Choroid plexus epithelial cell (primary cell): ENCODE measurements around the gene SMIM32.
A peak's percentile ranks its signal among the peaks of the same experiment; 100 is the strongest.

Experiments used
- DNase-seq: peaks from one replicate; pipeline ENCODE4 v3.0.0-alpha.2; 2010; ENCODE audit warnings: low read depth
- H3K4me3 ChIP-seq: 2 replicates; pipeline ENCODE4 v1.5.1; 2011; ENCODE audit warnings: low read depth, mild to moderate bottlenecking, control low read depth, low read length, moderate library complexity
- TF ChIP-seq, protein P1 (sequence below): conservative IDR thresholded peaks from 2 replicates; pipeline ENCODE4 v1.5.1; 2011; ENCODE audit warnings: low read depth, mild to moderate bottlenecking, control low read depth, inconsistent platforms, low read length, moderate library complexity

Gene SMIM32

DNA sequence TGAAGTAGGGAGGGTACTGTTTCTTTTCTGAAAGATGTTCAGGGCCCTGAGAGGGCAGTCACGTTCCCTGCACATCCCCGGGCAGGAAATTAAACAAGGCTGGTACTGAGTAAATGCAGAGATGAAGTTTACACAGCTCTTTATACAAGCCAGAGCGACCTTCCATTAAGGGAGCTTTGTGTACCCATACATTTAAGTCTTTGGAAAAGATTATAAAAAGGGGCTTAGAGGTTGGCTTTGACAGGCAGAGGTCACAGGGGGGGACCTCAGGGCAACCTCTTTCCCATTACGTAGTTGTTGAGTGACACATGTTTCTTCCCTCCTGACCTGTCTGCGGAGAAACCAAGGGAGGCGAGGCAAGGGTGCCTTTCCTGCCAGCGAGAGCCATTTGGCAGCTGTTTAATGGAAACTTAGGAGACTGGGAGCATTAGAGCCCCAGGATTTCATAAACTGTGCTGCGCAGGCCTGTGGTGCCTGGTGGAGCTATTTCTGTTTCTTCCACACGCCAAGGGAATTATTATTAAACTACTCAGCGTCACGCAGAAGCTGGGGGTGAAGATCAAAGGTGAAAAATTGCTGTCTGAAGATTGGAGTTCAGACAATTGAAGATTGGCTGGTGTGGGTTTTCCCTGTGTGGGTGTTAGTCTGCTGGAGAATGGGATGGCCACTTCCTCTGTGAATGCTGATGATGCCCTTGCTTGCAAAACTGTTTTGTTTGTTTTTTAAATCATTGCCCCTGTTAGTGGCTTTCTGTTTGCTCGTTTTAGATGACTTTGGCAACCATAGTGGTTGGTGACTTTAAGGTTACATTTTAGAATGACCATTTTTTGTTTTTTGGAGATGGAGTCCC, 3.2 kb upstream of the SMIM32 start:
- H3K4me3 ChIP-seq = no peak overlapping the region
- TF ChIP-seq, protein P1, sequence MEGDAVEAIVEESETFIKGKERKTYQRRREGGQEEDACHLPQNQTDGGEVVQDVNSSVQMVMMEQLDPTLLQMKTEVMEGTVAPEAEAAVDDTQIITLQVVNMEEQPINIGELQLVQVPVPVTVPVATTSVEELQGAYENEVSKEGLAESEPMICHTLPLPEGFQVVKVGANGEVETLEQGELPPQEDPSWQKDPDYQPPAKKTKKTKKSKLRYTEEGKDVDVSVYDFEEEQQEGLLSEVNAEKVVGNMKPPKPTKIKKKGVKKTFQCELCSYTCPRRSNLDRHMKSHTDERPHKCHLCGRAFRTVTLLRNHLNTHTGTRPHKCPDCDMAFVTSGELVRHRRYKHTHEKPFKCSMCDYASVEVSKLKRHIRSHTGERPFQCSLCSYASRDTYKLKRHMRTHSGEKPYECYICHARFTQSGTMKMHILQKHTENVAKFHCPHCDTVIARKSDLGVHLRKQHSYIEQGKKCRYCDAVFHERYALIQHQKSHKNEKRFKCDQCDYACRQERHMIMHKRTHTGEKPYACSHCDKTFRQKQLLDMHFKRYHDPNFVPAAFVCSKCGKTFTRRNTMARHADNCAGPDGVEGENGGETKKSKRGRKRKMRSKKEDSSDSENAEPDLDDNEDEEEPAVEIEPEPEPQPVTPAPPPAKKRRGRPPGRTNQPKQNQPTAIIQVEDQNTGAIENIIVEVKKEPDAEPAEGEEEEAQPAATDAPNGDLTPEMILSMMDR = no peak
- peak; percentile 11 for DNase-seq

DNA sequence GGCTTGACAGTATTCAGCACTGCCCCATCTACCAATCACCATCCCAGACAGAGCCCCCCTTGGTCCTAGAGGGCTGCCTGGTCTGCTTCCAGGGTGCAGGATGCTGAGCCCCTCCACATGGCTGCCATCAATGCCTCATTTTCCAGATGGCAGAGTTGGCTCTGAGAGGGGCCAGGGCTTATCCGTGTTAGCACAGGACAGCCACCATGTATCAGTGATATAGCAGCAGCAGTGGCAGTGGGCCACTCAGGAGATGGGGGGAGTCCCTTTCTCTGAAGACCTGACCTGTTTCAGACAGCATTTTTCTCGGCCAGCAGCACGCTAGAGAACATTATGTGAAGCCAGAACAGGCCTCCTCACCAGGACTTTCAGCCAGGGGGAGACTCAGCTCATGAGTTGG, 1.6 kb upstream of the SMIM32 start:
- TF ChIP-seq, protein P1 = no peak
- DNase-seq = no peak
- no peak overlapping the region for H3K4me3 ChIP-seq

DNA sequence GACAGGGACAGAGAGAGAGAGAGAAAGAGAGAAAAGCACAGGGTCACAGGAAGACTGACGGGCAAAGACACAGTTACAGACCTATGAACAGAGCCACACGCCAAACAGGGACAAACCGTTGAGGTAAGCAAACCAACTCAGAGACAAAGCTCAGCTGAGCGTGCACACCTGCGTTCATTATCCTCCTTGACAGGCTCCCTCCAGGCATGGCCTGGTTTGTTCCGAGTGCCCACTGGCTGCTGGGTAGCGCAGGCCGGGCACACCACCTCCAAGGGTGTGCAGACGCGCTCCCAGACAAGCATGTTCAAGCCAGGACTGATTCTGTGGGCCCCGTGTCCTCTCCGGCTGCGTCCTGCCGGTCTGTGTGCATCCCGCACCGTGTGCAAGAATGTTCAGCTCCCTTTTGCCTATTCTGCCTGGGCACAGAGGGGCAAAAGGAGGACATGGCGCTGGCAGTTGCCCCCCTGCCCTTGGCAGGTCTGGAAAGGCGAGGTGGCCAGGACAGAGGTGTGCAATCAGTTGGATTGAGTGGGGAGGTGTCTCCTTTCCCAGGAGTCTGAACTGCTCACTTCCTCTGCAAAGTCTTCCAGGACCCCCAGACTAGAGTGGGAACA, 467 bp upstream of the SMIM32 start:
- TF ChIP-seq, protein P1 = no peak
- no peak overlapping the region for H3K4me3 ChIP-seq
- DNase-seq = no peak

DNA sequence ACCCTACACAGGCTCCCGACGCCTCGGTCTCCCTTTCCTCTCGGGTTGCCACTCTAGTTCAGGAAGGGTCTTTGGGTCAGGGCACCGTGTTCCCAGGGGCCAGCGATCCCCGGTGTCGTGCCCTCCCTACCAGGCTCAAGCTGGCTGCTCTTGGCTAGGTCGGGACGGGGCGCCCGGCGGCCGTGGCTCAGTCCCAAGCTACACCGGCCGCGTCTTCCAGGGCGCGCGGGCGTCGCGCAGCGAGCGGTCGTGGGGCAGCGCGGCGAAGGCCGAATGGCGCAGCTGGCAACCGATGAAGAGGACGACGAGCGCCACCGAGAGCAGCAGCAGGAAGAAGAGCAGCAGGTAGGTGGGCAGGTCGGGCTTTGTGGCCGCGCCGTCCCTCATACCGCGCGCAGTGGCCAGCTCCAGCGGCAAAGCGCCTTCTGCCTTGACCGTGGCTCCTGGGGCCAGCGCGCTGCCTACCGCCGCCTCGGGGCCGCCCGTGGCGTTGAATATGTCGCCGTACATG, 892 bp downstream of the SMIM32 start:
- TF ChIP-seq, protein P1 = no peak
- H3K4me3 ChIP-seq = peak overlapping the region; percentile 34
- DNase-seq = peak; percentile 12

DNA sequence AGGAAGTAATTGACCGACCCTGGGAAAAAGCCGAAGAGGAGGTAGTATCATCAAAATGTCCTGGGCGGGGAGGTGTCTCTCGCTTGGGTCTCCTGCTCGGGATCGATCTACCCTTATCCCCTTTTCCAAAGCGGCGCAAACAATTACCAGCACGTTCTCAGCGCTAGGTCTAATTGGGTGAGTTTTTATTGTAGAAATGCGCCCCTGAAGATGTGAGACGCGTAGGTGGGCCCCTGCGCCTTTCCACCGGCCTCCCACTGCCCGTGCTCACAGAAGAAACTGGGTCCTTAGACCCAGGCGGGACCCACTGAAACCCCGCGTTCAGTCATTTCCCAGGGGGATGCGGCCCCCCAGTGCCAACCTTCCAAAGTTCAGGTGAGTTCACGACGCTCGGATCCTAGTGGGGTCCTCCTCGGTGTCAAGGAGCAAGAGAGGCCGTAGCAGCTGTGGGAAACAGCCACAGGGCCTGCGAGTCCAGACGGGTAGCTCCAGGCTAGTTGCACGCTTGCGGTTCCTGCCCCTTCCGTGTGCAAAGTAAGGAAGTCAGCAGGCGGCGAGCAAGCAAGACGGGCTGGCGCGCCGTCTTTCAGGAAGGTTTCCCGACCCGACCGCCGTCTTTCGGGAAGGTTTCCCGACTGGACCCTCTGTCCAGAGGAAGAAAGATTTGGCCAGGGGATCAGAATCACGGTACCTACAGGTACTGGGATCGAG, 1.5 kb downstream of the SMIM32 start:
- TF ChIP-seq, protein P1 = no peak
- H3K4me3 ChIP-seq = peak overlapping the region; percentile 34
- peak; percentile 56 for DNase-seq

DNA sequence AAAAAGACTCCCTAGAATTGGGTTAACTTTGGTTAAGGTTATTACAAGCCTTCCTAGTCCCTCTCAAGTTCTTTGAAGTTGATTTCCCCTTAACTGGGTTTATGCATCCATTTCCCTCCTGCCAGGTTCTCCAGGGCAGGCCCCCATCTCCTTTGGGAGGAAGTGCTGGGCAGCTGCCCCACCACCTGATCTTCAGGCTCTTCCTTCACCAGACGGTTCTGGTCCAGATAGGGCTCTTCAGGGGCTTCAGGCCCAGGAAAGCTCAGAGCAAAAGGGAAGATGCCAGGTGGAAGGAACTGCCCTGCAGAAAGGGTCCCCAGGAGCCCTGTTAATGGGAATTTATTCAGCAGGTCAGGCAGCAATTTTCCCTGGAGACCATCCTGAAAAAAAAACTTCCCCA, 2.1 kb downstream of the SMIM32 start:
- no peak for DNase-seq
- TF ChIP-seq, protein P1 = no peak
- H3K4me3 ChIP-seq = no peak overlapping the region
